Ovary (tissue), 3 donors: ENCODE measurements around the gene CRNKL1.

Experiments used
- EP300 ChIP-seq: sonication (generic); formaldehyde crosslinking; IDR thresholded peaks from one replicate; pipeline ENCODE4 v1.6.1; 2017; ENCODE audit warnings: antibody characterized with exemption
- POLR2A ChIP-seq: fragments of 450-650 bp; IDR thresholded peaks from one replicate; pipeline ENCODE4 v1.6.1; 2017; ENCODE audit warnings: antibody characterized with exemption, mild to moderate bottlenecking, moderate library complexity
- TF ChIP-seq, protein P1 (sequence below), 3 donors: fragments of 450-650 bp in 2 of 3; fragments of 200-600 bp in 1 of 3; IDR thresholded peaks; one replicate each; pipeline versions ENCODE4 v1.5.1 to v1.8.0; 2016 to 2022; ENCODE audit warnings: antibody characterized with exemption in 3 of 3, mild to moderate bottlenecking in 1 of 3
- donor health status: DM: no; HTN: no; CAD: no.

DNA sequence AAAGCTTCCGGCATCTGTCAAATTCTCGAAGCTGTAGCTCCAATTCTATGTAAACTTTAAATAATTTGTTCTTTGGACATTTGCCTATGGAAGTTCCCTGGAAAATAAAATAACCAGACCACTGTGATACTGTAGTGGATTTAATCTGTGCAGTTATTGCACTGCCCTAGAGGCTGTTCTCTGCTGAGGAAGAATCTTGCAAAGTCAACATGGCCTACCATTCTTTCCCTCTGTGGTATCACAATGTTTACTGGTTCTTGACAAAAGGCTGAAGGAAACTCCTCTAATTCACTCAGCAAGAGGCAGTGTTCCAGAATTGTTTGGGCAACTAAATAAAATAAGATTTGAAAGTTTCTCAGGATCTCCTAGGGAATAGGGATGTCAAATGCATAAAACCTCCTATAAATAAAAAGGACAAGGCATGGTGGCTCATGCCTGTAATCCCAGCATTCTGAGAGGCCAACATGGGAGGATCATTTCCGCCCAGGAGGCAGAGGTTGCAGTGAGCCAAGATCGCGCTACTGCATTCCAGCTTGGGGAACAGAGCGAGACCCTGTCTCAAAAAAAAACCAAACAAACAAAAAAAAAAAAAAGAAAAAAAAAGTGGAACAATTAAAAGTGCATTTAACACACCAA is 12.4 kb downstream of the CRNKL1 start:
- TF ChIP-seq, protein P1, sequence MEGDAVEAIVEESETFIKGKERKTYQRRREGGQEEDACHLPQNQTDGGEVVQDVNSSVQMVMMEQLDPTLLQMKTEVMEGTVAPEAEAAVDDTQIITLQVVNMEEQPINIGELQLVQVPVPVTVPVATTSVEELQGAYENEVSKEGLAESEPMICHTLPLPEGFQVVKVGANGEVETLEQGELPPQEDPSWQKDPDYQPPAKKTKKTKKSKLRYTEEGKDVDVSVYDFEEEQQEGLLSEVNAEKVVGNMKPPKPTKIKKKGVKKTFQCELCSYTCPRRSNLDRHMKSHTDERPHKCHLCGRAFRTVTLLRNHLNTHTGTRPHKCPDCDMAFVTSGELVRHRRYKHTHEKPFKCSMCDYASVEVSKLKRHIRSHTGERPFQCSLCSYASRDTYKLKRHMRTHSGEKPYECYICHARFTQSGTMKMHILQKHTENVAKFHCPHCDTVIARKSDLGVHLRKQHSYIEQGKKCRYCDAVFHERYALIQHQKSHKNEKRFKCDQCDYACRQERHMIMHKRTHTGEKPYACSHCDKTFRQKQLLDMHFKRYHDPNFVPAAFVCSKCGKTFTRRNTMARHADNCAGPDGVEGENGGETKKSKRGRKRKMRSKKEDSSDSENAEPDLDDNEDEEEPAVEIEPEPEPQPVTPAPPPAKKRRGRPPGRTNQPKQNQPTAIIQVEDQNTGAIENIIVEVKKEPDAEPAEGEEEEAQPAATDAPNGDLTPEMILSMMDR (IDR thresholded peaks at IDR 0.05): no peak
- TF ChIP-seq POLR2A (no peak), EP300 (no peak)
